ENCODE measurements around the gene MYO5C.
"Not testable (repeated sequence)": the region's sequence is repeated elsewhere in the genome, so short reads cannot be mapped to it uniquely, and the experiment has no call there.

MYO5C gene

GRCh38 chr15:52309154-52309548 is 13.5 kb upstream of the MYO5C start:
- no peak for DNase-seq (ENCODE audit: extremely low read depth in 1 of 2, low read depth in 1 of 2)

GRCh38 chr15:52308446-52309153 is 13.0 kb upstream of the MYO5C start:
- DNase-seq (ENCODE audit: extremely low read depth in 1 of 2, low read depth in 1 of 2): no peak

GRCh38 chr15:52307847-52308246 is 12.2 kb upstream of the MYO5C start:
- DNase-seq (ENCODE audit: extremely low read depth in 1 of 2, low read depth in 1 of 2): no peak

GRCh38 chr15:52306270-52306669 is 10.7 kb upstream of the MYO5C start:
- DNase-seq (ENCODE audit: extremely low read depth in 1 of 2, low read depth in 1 of 2): no peak

GRCh38 chr15:52303093-52303772 is 7.6 kb upstream of the MYO5C start:
- no peak for DNase-seq (ENCODE audit: extremely low read depth in 1 of 2, low read depth in 1 of 2)

GRCh38 chr15:52301265-52301847 is 5.8 kb upstream of the MYO5C start:
- DNase-seq (ENCODE audit: extremely low read depth in 1 of 2, low read depth in 1 of 2): no peak

GRCh38 chr15:52294881-52295420 is 653 bp downstream of the MYO5C start:
- no peak for DNase-seq (ENCODE audit: extremely low read depth in 1 of 2, low read depth in 1 of 2)

GRCh38 chr15:52292780-52293392 is 2.7 kb downstream of the MYO5C start:
- no peak for DNase-seq (ENCODE audit: extremely low read depth in 1 of 2, low read depth in 1 of 2)

- DNase-seq (ENCODE audit: extremely low read depth in 1 of 2, low read depth in 1 of 2): no peak
Observed at GRCh38 chr15:52291204-52291603, 4.4 kb downstream of the MYO5C start.

- DNase-seq (ENCODE audit: extremely low read depth in 1 of 2, low read depth in 1 of 2): no peak
Observed at GRCh38 chr15:52290800-52291199, 4.8 kb downstream of the MYO5C start.

GRCh38 chr15:52290329-52290728 is 5.3 kb downstream of the MYO5C start:
- no peak for DNase-seq (ENCODE audit: extremely low read depth in 1 of 2, low read depth in 1 of 2)

- DNase-seq (ENCODE audit: extremely low read depth in 1 of 2, low read depth in 1 of 2): no peak
Observed at GRCh38 chr15:52289629-52290081, 5.9 kb downstream of the MYO5C start.

- DNase-seq (ENCODE audit: extremely low read depth in 1 of 2, low read depth in 1 of 2): no peak
Observed at GRCh38 chr15:52288986-52289385, 6.6 kb downstream of the MYO5C start.

GRCh38 chr15:52288051-52288942 is 7.3 kb downstream of the MYO5C start:
- DNase-seq (ENCODE audit: extremely low read depth in 1 of 2, low read depth in 1 of 2): no peak

GRCh38 chr15:52287114-52287513 is 8.5 kb downstream of the MYO5C start:
- DNase-seq (ENCODE audit: extremely low read depth in 1 of 2, low read depth in 1 of 2): no peak

- DNase-seq (ENCODE audit: extremely low read depth in 1 of 2, low read depth in 1 of 2): not testable (repeated sequence)
Observed at GRCh38 chr15:52285941-52286340, 9.7 kb downstream of the MYO5C start.

GRCh38 chr15:52284164-52284563 is 11.4 kb downstream of the MYO5C start:
- DNase-seq (ENCODE audit: extremely low read depth in 1 of 2, low read depth in 1 of 2): no peak

GRCh38 chr15:52283281-52283680 is 12.3 kb downstream of the MYO5C start:
- no peak for DNase-seq (ENCODE audit: extremely low read depth in 1 of 2, low read depth in 1 of 2)

GRCh38 chr15:52282418-52282817 is 13.2 kb downstream of the MYO5C start:
- no peak for DNase-seq (ENCODE audit: extremely low read depth in 1 of 2, low read depth in 1 of 2)
